NCI-H226 (cell line): Measurements from ENCODE around the gene RBM17.
"Not testable (repeated sequence)": the region's sequence is repeated elsewhere in the genome, so short reads cannot be mapped to it uniquely, and the experiment has no call there.

Experiments
- DNase-seq: peaks from one replicate; pipeline ENCODE4 v3.0.0-alpha.2; 2015

Gene RBM17, protein sequence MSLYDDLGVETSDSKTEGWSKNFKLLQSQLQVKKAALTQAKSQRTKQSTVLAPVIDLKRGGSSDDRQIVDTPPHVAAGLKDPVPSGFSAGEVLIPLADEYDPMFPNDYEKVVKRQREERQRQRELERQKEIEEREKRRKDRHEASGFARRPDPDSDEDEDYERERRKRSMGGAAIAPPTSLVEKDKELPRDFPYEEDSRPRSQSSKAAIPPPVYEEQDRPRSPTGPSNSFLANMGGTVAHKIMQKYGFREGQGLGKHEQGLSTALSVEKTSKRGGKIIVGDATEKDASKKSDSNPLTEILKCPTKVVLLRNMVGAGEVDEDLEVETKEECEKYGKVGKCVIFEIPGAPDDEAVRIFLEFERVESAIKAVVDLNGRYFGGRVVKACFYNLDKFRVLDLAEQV

DNA sequence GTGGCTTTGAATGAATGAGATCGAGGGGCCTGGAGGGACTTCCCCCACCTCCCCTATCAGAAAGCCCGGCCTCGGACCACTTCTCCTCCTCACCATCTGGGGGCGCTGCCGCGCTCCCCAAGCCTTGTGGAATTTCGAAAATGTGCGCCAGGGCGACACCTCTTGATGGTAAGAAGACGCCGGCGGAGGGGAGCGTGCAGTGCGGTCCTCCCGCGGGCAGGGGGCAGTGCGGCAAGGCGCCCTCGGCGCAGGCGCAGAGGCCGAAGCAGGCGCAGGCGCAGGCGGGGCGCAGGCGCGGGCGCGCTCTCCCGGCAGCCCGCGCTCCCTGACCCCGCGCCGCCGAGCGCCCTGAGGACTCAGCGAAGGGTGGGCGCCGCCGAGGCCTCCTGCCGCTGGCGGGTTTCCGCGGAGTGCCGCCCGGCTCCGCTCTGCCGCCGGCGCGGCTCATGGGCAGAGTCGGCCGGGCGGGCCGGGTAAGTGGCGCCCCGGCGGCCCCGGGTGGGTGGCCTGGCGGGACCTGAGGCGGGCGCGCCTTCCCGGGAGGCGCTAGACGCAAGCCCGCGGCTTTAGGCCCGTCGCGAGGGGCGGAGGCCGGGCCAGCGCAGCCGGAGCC is at the start of gene RBM17:
TSS of gene RBM17 (plus strand) at position 314 of the 613 bp plus-strand sequence. CDS start 8,032 bp downstream, outside the sequence.
- DNase-seq: peak; percentile 52

DNA sequence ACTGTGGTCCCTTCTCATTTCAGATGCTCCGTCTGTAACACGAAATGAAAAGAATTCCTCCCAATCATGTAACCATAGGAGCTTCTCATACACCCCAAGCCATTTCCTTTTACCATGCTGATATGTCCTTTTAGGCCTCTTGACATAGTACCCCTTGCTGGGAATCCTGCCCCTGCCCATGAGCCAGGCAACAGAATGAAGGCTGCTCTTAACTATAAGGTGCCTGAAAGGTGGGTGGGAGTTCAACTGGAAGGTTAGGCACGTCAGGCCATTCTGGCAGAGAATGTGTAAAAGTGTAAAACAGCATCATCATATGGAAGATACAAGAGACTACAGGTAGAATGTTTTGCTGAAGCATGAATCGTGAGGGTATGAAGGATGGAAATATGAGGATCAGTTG is 49.1 kb upstream of the RBM17 start:
- DNase-seq: no peak

DNA sequence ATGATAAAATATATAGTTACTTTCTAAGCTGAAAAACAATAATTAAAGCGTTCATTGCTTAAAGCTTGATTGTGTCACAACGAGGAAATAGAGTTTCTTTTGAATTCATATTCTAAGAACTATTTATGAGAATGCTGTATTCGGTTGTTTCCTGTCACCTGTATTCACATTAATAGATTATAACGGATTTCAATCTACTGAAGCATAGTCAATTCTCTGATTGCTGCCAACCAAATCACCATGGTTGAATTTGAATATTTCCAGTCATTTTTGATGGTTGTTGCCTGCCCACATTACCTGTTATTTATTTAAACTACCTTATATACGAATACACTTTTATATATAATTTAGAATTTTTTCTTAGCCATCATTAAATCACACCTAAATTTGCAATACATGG is 48.6 kb upstream of the RBM17 start:
- DNase-seq: no peak

DNA sequence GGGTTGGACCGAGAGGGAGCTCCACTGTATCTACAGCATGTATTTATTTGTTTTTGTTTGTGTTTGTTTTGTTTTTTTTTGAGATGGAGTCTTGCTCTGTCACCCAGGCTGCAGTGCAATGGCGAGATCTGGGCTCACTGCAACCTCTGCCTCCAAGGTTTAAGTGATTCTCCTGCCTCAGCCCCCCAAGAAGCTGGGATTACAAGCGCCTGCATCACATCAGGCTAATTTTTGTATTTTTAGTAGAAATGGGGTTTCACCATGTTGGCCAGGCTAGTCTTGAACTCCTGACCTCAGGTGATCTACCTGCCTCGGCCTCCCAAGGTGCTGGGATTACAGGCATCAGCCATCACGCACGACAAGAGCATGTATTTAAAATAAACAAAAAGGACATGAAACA is 45.5 kb upstream of the RBM17 start:
- DNase-seq: not testable (repeated sequence)

DNA sequence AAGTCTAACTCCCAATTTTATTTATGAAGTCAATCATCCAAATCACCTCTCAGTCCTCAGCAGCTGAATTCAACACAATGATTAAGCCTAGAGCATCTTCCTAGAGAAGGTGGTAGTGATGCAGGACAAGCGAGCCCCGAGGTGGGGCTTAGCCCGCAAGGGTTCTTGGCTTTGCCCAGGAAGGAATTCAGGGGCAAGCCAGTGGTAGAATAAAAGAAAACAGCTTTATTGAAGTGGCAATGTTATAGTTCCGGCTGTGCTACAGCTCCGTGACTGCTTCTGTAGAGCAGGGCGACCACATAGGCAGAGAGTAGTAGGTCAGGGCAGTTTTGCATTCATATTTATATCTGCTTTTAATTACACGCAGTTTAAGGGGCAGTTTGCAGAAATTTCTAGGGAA is 44.8 kb upstream of the RBM17 start:
- no peak for DNase-seq

DNA sequence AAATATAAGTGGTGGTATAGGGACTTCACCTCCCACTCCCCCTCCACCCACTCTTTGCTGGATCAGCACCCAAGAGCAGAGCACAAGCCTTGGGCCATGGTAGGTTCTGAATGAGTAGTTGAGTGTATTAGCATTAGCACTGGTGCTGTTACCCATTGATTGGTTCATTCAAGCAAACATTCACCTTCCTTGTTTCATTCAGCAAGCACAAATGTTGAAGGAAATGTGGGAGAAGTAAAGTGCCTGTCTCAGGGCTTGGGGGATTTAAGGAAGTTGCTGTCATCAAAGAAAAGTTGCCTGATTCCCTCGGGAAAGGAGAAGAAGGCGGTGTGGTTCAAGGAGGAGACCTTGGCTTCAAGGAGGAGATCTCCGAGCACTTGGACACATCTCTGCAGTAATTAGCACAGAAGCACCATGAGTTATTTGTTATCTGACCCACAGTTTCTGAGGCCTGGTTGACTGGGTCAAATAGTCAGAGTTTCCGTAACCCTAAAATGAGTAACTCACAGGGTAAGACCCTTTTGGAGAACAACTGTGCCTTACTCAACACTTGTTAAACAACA is 44.0 kb upstream of the RBM17 start:
- DNase-seq: no peak

DNA sequence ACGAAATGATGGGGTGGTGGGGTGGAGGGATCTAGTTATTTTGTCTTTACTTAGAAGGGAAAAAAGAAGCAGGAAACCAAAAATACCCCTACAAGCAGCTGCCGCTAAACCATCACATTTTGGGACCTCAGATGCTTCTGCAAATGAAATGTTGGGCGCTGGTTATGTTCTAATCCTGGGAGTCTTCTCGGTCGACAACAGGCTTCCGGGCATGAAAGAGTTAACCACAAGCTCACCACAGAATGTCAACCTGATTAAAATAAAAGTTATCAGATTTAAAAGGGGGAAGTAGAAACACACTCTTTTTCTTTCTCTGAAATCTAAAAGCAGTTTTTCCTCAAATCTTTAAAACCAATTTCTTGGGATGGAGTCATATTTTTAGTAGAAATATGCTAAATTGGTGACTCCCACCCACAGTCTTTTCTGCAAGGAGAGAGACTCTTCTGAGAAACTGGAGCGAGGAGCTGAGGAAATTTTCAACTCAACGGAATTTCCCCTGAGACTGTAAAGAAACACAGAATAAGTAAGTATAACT is 43.5 kb upstream of the RBM17 start:
- no peak for DNase-seq

DNA sequence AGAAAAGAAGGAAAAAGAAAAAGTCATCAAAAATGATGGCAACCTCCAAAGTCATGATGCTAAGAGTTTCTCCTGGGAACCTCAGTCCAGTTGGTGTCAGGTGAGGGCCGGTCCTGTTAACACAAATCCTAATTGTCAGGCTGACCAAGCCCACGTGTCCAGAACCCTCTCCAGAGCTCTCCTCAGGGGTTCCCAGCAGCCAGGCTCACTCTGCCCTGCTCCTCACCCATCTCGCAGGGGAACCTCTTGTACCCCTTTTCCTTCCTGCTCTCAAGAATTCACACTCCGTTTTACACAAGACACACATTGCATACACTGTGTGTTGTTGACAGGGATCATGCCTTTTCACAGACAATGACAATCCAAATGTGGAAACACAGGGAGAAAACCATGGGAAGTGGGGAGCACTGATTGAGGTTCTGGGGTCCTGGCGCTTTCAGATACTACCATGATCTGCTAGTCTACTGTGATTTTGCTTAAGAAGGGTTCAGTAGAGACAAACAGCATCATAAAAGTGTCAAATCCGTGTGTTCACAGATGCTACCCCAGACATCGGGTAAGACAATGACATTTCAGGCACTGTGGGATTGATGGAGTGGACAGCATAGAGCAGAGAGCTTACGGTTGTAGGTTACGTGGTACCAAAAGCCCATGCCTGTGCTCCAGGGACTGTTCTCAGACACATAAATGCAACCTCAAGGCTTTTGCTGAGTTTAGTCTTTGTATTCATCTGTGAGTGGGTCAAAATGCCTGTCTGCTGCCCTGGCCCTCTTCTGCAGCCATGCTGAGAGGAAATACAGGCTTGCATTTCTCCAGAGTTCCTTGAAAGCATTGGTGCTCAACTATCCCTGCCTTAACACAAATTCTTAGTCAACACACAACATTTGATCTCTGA is 42.7 kb upstream of the RBM17 start:
- DNase-seq: no peak

DNA sequence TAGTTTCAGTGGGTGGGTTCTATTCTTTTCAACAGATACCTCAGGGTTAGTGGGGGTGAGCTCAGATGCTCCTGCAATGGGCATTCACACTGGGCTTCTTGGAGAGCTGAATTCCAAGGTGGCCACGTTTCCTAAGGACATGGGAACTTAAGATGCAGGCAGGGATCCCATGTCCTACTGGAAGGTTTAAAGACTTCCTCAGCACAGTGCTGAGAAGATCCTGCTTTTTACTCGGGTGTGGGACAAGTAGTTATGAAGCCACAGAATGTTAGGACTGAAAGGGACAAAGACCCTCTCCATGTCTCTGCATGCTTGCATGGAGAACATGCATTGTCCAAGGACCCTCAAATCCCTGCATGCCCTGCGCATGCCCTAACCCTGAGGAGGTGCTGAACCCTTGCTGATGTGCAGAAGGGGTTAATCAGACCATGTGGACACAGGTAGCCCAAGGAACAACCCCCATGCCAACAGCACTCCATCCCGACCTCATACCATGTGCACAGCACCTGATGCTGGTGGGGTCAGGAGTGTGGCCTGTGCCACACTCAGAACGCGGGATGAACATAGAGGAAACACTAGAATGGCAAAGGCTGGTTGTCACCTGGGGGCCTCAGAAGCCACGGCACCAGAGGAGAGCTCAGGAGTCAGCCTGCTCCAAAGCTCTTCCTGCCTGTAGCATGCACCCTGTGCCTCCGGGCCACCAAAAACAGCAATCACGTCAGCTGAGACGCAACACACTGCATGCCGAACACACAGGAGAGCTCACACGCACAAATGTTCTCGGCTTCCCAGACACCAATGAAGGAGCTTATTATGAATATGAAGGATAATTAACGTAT is 41.8 kb upstream of the RBM17 start:
- no peak for DNase-seq

DNA sequence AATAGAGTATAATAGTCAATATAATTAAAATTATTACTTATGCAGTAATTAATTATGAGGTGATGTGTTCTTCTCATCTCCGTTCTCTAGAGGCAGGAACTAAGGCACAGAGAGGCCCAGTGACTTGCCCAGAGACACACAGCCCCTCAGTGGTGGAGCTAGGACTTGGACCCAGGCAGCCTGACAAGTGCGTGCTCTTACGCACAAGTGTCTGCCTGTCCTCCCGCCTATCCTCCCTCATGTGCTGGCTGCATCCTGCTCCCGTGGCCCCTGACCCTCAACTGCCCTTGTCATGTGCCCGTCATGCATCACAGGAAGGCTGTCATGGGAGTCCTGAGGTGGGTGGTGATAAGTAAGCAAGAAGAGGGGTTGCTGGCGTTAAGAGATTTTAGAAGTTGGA is 41.0 kb upstream of the RBM17 start:
- no peak for DNase-seq

DNA sequence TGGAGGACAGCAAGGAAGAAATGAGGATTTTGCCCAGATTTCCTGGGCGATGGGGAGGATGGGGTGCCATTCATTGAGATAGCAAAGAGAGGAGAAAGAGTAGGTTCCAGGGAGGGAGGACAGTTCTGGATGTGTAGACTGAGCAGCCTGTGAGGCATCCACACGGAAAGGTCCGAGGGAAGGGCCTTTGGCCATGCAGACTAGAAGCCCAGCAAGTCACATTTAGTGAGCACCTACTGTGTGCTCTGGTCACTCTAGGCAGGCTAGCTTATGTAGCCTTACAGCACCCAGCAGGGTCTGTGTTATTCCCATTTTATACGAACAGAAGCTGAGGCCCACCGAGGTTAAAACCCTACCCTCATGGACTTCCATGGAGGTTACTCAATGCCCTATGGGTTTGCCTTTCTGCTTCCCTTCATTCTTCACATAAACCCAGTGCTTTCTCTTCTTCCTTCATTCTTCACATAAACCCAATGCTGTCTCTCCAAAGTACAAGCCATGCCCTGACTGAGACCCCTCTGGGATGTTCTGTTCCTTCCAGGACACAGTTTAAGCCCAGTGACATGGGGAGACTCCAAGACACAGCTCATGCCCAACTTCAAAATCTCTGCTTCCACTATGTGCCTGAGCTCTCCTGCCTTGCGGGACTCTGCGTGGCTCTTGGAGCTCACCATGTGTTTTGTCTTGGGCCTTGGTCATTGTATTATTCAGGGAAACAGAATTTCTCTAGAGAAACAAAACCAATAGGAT is 40.4 kb upstream of the RBM17 start:
- no peak for DNase-seq

DNA sequence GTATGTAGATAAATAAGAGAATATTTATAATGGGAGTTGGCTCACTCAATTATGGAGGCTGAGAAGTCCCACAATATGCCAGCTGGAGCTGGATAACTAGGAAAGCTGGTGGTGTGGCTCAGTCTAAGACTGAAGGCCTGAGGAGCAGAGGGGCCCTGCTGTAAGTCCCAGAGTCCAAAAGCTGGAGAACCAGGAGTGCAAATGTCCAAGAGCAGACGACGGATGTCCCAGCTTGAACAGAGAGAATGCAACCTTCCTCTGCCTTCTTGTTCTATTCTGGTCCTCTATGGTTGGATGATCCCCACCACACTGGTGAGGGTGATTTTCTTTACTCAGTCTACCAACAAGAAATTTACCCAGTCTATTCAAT is 39.8 kb upstream of the RBM17 start:
- no peak for DNase-seq

DNA sequence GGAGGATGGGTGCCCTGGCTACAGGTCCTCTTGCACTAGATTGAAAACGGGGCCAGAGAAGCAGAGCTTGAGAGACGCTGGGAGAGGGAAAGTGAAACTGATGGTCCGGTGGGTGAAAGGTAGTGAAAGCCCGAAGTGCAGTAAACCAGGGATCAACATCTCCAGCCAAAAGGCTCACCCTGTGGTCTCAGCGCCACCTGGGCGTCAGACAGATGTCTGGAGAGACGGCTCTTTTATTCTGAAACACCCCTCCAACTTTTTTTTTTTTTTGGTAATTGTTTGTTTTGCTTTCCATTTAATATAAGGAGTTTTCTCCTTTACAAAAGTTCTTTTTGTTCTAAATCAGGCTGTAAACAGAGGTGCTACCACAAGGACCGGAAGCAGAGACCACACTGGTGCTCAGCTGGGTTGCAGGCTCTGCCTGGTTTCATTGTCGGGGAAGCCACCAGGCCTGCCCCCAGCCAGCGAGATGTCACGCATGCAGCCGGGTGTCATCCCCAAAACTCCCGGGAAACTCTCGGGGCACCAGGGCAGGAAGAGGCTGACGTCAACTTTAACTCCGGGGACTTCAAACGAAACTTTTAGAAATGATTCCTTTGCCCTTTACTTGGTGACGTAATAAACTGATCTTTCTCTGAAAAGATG is 37.9 kb upstream of the RBM17 start:
- no peak for DNase-seq

DNA sequence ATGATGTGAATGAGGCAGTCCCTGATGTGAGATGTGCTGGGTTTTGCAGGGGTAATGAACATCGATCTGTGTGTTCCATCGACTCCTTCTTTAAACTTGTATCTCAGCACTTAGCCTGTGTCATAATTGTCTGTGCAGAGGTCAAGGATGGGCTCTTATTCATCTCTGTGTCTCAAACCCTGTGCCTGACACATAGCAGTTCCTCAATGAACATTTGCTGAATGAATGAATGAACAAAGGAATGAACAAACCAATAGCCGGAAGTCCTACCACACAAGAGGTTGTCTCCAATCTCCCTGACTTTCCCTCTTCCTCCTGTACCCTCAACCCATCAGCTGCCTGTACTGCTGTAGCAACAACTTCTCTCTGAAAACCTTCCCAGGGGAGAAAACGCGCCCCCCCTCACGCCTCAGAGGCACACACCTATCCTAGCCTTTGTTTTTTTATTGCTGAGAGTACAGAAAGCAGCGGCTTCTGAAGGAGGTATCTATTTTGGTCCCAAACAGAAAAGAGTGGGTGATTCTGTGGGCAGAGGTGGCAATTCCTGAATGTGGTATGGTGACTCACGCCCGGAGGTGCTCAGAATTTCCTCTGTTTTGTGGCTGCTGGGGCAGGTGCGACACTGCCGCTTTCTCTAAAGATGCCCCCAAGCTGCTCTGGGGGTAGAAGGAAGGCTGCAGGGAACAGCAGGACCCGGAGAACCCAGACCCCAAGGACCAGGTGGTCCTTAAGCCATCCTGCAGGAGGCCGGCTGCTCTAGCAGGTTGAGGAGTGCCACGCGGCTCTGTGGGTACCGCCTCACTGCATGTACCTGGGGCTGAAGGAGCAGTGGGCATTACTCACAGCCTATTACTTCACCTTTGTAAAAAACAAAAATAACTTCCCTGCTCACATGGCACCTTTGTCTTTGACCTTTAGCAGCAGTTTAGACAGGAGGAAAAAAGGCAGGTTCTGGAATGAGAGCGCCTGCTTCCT is 36.3 kb upstream of the RBM17 start:
- DNase-seq: no peak

DNA sequence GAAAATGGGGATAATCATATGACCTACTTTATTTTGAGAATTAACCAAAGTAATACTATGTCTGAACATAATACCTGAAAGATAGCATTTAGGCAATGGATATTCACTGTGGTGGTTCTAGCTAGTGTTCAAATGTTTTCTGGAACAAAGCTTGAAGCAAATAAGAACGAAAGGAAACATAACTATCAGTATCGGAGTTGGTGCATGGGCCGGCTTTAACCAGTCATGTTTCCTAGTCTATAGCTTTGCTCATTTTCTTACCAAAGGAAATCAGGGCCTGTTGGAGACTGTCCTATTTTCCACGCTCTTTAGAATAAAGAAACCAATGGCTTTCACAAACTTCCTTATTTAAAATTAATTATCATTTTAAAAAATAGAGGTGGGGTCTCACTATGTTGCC is 35.5 kb upstream of the RBM17 start:
- no peak for DNase-seq

DNA sequence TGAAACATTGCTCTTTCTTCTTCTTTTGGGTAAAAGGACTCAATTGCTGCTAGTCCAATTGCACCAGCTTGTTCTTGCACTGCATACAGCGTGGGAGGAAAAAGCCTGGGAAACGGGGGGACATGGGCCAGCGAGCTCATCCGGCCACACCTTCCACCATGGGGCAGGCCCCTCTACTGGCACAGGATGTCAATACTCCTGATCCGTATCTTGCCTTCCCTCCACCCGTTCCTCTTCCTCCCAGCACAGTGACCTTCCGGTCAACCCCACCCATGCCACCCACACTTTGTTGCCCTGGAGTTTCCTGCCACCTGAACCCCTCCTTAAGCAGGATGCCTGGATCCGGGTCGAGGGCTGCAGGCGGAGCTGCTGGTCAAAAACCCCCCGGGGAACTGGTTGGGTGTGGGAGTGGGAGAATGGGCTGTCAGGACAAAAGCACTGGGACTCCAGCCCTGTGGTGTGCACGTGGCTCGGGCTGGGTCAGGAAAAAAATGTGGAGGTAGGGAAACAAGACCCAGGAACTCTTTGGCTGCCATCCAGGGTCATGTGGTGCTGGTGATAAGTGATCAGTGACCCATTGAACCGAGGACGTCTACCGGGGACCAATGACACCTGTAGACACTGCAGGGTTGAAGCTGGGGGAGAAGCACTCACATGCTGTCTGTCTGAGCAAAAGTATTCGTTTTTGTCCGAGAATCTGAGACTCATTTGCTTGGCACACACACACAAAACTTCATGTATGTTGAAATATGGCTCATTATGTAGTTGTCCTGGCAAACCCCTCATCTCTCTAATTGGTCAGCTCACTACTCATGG is 34.8 kb upstream of the RBM17 start:
- DNase-seq: no peak

DNA sequence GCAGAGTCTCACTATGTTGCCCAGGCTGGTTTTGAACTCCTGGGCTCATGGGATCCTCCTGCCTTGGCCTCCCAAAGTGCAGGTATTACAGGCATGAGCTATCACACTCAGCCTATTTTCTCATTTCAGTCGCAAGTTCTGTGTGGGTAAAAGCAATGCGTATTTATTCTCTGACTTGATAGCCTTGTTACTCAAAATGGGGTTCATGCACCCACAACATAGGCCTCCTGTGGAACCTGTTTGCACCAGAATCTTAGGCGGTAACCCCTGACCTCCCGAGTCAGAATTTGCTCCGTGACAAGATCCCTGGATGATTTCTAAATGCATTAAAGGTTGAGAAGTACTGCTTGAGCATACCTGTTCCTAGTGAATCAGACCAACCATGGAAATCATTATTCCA is 34.0 kb upstream of the RBM17 start:
- DNase-seq: no peak

DNA sequence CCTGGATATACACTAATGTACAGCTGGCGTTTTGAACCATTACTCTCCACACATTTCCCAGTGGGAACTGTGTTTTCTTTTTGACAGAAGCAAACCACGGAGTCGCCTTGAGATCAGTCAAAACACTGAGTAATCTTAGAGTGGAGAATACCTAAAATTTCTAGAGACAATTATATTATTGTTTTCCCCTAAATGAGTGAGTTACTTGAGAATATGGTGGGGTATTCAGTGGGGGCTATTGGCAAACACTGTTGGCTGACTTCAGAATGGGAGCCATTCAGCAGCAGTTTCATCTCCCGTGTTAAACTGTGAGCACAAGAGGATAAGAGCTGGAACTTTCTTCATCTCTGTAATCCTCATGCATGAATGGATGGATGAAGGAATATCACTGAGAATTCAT is 32.9 kb upstream of the RBM17 start:
- no peak for DNase-seq
